ENCODE results near the gene FGF11. TPM values are rescaled to one million over a fixed set of nuclear protein-coding genes. Genes with fewer than 3 reads are reported as not detected.

FGF11 gene
- polyA plus RNA-seq, 1 of the 3 experiments (the other 2 are of a cell fraction), result 1.9 TPM

DNA sequence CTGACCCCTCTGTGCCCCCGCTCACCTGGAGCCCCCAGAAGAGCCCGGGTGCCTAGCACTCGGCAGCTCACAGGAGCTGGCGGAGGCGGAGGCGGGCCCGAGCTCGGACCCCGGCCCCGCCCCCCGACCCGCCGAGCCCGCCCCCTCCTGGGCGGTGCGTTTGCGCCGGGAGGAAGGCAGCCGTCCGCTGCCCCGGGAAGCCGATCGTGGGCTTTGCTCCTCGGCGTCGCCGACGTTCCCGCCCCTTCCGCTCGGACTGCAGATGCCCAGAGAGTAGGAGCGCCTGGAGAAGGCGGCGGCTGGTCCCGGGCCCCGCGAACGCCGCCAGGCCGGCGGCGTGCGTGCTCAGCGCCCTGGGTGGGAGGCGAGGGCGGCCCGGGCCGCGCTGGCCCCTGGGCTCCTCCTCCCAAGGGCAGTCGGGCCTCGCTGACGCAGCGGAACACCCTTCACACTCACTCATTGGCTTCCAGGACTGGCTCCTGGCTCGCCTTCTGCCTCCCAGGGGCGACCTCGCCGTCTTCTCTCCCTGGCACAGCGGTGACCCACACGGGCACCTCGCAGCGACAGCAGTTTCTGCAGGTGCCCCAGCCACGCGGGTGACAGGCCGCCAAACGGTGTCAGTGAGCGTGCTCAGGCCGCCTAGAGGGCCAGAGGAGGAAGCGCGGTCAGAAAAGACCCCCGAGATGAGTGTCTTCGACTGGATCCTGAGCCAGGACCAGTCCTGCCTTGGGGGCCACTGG lies 44.7 kb upstream of the FGF11 start, which contains the start of gene PLSCR3:
PLSCR3 (minus strand) TSS at position 74 of the 740 bp plus-strand sequence. CDS start 415 bp downstream, outside the sequence.
- Histone ChIP-seq H3K4me3 (ENCODE audit: low read depth in 2 of 2, low read length in 1 of 2) (peak within 1 kb of the TSS; percentile 79 to 92), H3K79me2 (ENCODE audit: insufficient read depth) (peaks cover 22% of the 10 kb centered on the region; the same call in 1 of the 2 replicates), H3K4me1 (ENCODE audit: control insufficient read depth in 1 of 2, insufficient read depth in 2 of 2, low read depth in 1 of 2, low read length in 1 of 2) (peaks cover 0 to 9% of the 10 kb centered on the region in 2 experiments; a peak in 1 of 4 replicates), H3K27ac (ENCODE audit: low read depth in 2 of 2, low read length in 1 of 2) (peak within 1 kb of the TSS; percentile 85 to 91), H4K20me1 (ENCODE audit: insufficient read depth) (no peaks in the 10 kb centered on the region), H2AFZ (ENCODE audit: low read depth) (peak within 1 kb of the TSS; percentile 79), H3K36me3 (replicated peaks in 1 of 2; ENCODE audit: control insufficient read depth in 1 of 2, insufficient read depth in 2 of 2, low read length in 1 of 2) (peaks cover 16 to 23% of the 10 kb centered on the region in 2 experiments), H3K9me3 (no peaks in the 10 kb centered on the region), H3K9ac (peak within 1 kb of the TSS; percentile 89), H3K9me2 (no peaks in the 10 kb centered on the region), H3K27me3 (ENCODE audit: insufficient read depth) (no peaks in the 10 kb centered on the region), H3K4me2 (peak within 1 kb of the TSS; percentile 99), H3F3A (replicated peaks; ENCODE audit: insufficient read depth) (peaks cover 16% of the 10 kb centered on the region)
- CTCF ChIA-PET, result interaction anchor here (1.5 to 2.5 kb wide), 3 partner anchors 11 to 108 kb away, joined by 4 to 13 read pairs (median 6); no protein-coding TSS in a partner anchor
- POLR2A ChIA-PET, result interaction anchor here (1.0 kb wide), 1 partner anchor 9 kb away, joined by 4 read pairs; the partner anchor contains the start of gene TMEM256
- DNase-seq, result peak; percentile 98
- 1% methylated on average over 33 of the region's 71 CpGs for WGBS (ENCODE audit: low lambda C conversion rate)
- TF ChIP-seq JUND (IDR thresholded peaks at IDR 0.05) (no peak), GABPA (IDR thresholded peaks at IDR 0.05; ENCODE audit: low read depth) (peak; percentile 71), RFX5 (IDR thresholded peaks at IDR 0.05; ENCODE audit: low read length) (0 out of 2 replicates have a peak, but pooled peaks have one; percentile 8), YY1 (IDR thresholded peaks at IDR 0.05; ENCODE audit: low read depth) (no peak), ELF1 (IDR thresholded peaks at IDR 0.05) (no peak), MXI1 (IDR thresholded peaks at IDR 0.05; ENCODE audit: low read depth, low read length) (peak; percentile 78), RAD21 (IDR thresholded peaks at IDR 0.05; ENCODE audit: low read length) (no peak), PBX3 (IDR thresholded peaks at IDR 0.05) (no peak), FOSL2 (IDR thresholded peaks at IDR 0.05; ENCODE audit: borderline replicate concordance, low read depth) (no peak), POLR2AphosphoS5 (IDR thresholded peaks at IDR 0.05; ENCODE audit: low read depth, low read length) (peak; percentile 85), ZBTB33 (IDR thresholded peaks at IDR 0.05; ENCODE audit: borderline replicate concordance, low read depth) (no peak), NRF1 (IDR thresholded peaks at IDR 0.05; ENCODE audit: low read depth, low read length) (peak; percentile 49; the same call in 1 of the 2 replicates), FOXJ3 (CRISPR knock-in tag; IDR thresholded peaks at IDR 0.05) (peak; percentile 61; the same call in 1 of the 2 replicates), NFIC (IDR thresholded peaks at IDR 0.05; ENCODE audit: borderline replicate concordance) (no peak), FOXM1 (IDR thresholded peaks at IDR 0.05; ENCODE audit: low read depth) (no peak), SIN3A (IDR thresholded peaks at IDR 0.05; ENCODE audit: borderline replicate concordance, low read depth, low read length) (peak; percentile 19; the same call in 1 of the 2 replicates), GATA2 (CRISPR knock-in tag; IDR thresholded peaks at IDR 0.05) (no peak), TAF1 (IDR thresholded peaks at IDR 0.05; ENCODE audit: borderline replicate concordance, low read depth, low read length) (peak; percentile 60), CTCF (IDR thresholded peaks at IDR 0.05) (peak; percentile 39), RXRA (IDR thresholded peaks at IDR 0.05; ENCODE audit: borderline replicate concordance, low read depth) (no peak), MEF2A (IDR thresholded peaks at IDR 0.05; ENCODE audit: borderline replicate concordance, low read depth) (no peak)
- TF ChIP-seq, protein P1, sequence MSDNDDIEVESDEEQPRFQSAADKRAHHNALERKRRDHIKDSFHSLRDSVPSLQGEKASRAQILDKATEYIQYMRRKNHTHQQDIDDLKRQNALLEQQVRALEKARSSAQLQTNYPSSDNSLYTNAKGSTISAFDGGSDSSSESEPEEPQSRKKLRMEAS (IDR thresholded peaks at IDR 0.05; ENCODE audit: low read depth), result peak; percentile 64; the same call in 1 of the 2 replicates
- TF ChIP-seq, protein P2, sequence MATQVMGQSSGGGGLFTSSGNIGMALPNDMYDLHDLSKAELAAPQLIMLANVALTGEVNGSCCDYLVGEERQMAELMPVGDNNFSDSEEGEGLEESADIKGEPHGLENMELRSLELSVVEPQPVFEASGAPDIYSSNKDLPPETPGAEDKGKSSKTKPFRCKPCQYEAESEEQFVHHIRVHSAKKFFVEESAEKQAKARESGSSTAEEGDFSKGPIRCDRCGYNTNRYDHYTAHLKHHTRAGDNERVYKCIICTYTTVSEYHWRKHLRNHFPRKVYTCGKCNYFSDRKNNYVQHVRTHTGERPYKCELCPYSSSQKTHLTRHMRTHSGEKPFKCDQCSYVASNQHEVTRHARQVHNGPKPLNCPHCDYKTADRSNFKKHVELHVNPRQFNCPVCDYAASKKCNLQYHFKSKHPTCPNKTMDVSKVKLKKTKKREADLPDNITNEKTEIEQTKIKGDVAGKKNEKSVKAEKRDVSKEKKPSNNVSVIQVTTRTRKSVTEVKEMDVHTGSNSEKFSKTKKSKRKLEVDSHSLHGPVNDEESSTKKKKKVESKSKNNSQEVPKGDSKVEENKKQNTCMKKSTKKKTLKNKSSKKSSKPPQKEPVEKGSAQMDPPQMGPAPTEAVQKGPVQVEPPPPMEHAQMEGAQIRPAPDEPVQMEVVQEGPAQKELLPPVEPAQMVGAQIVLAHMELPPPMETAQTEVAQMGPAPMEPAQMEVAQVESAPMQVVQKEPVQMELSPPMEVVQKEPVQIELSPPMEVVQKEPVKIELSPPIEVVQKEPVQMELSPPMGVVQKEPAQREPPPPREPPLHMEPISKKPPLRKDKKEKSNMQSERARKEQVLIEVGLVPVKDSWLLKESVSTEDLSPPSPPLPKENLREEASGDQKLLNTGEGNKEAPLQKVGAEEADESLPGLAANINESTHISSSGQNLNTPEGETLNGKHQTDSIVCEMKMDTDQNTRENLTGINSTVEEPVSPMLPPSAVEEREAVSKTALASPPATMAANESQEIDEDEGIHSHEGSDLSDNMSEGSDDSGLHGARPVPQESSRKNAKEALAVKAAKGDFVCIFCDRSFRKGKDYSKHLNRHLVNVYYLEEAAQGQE (IDR thresholded peaks at IDR 0.05; ENCODE audit: low read depth, low read length), result no peak; the same call in 1 of the 2 replicates
- TF ChIP-seq, protein P3, sequence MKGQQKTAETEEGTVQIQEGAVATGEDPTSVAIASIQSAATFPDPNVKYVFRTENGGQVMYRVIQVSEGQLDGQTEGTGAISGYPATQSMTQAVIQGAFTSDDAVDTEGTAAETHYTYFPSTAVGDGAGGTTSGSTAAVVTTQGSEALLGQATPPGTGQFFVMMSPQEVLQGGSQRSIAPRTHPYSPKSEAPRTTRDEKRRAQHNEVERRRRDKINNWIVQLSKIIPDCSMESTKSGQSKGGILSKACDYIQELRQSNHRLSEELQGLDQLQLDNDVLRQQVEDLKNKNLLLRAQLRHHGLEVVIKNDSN (IDR thresholded peaks at IDR 0.05; ENCODE audit: borderline replicate concordance, low read depth), result no peak

Data from SK-N-SH (cell line).